NB4 (cell line): Measurements from ENCODE around the gene TCEANC.

Experiments used
- DNase-seq: peaks from one replicate; pipeline ENCODE4 v3.0.0; 2010; ENCODE audit warnings: low read depth
- H3K4me3 ChIP-seq: one replicate; pipeline ENCODE4 v1.5.1; 2011; ENCODE audit warnings: mild to moderate bottlenecking, low read depth, low read length, moderate library complexity
- CTCF ChIP-seq: IDR thresholded peaks from one replicate; pipeline ENCODE4 v1.5.1; 2012; ENCODE audit warnings: low read depth, low read length
- MAX ChIP-seq: IDR thresholded peaks from 2 replicates; pipeline ENCODE4 v1.6.1; 2011; ENCODE audit warnings: low read depth, low read length
- MYC ChIP-seq: IDR thresholded peaks from 2 replicates; pipeline ENCODE4 v1.6.1; 2011; ENCODE audit warnings: low read depth, low read length
- POLR2A ChIP-seq: IDR thresholded peaks from 2 replicates; pipeline ENCODE4 v1.6.1; 2011; ENCODE audit warnings: mild to moderate bottlenecking; ENCODE audit not compliant: insufficient read length; ENCODE audit errors: extremely low read depth

TCEANC gene

GRCh38 chrX:13695601-13696115 is 42.7 kb downstream of the TCEANC start:
- no peak for TF ChIP-seq POLR2A
- no peak for TF ChIP-seq MAX
- TF ChIP-seq MYC, result no peak
- TF ChIP-seq CTCF, result no peak
- H3K4me3 ChIP-seq, result no peak overlapping the region
- DNase-seq, result peak; percentile 20

GRCh38 chrX:13697455-13697854 is 44.5 kb downstream of the TCEANC start:
- H3K4me3 ChIP-seq, result no peak overlapping the region
- DNase-seq, result peak; percentile 49
- TF ChIP-seq CTCF (no peak), MYC (no peak), POLR2A (no peak), MAX (no peak)

GRCh38 chrX:13697976-13698375 is 45.0 kb downstream of the TCEANC start:
- no peak for TF ChIP-seq MYC
- TF ChIP-seq POLR2A, result no peak
- TF ChIP-seq MAX, result no peak
- TF ChIP-seq CTCF, result no peak
- no peak overlapping the region for H3K4me3 ChIP-seq
- DNase-seq, result no peak

- no peak for TF ChIP-seq POLR2A
- no peak for TF ChIP-seq MAX
- TF ChIP-seq MYC, result no peak
- no peak for TF ChIP-seq CTCF
- no peak for DNase-seq
- no peak overlapping the region for H3K4me3 ChIP-seq
Observed at GRCh38 chrX:13698432-13698831, 45.5 kb downstream of the TCEANC start.

- TF ChIP-seq CTCF, result no peak
- TF ChIP-seq MYC, result no peak
- no peak for TF ChIP-seq MAX
- no peak for TF ChIP-seq POLR2A
- no peak overlapping the region for H3K4me3 ChIP-seq
- DNase-seq, result no peak
Observed at GRCh38 chrX:13699183-13699826, 46.4 kb downstream of the TCEANC start.
